Kidney (tissue), 14 donors: ENCODE data around the gene SLC36A2. TPM values are rescaled to one million over a fixed set of nuclear protein-coding genes. Genes with fewer than 3 reads are reported as not detected.

Experiments used
- DNase-seq, 5 donors: peaks; one replicate each; pipeline ENCODE4 v3.0.0-alpha.2; 2013 to 2020
- FAIRE-seq: peaks from 2 replicates; lab custom pipeline; 2012; peaks lifted over from hg19 to GRCh38; lab: Jason Lieb, UNC
- H3K27ac ChIP-seq, 2 donors: one replicate each; pipeline ENCODE4 v1.7.0; 2013; ENCODE audit warnings: low read depth in 2 of 2, low read length in 2 of 2, inconsistent platforms in 1 of 2
- H3K27me3 ChIP-seq: one replicate; pipeline ENCODE4 v1.7.1; 2013; ENCODE audit warnings: low read length, inconsistent platforms; ENCODE audit not compliant: control insufficient read depth, insufficient read depth
- H3K36me3 ChIP-seq, 3 donors: one replicate each; pipeline versions ENCODE4 v1.7.0 to v1.7.1; 2013; ENCODE audit warnings: low read length in 3 of 3, control low read depth in 1 of 3, inconsistent platforms in 1 of 3; ENCODE audit not compliant: insufficient read depth in 3 of 3, control insufficient read depth in 2 of 3
- H3K4me1 ChIP-seq, 3 donors: one replicate each; pipeline versions ENCODE4 v1.7.0 to v1.7.1; 2013; ENCODE audit warnings: low read length in 3 of 3, inconsistent platforms in 1 of 3, low read depth in 1 of 3; ENCODE audit not compliant: control insufficient read depth in 2 of 3, insufficient read depth in 2 of 3
- H3K4me3 ChIP-seq, 3 donors: one replicate each; pipeline versions ENCODE4 v1.7.0 to v1.8.1; 2013; ENCODE audit warnings: low read length in 3 of 3, control low read depth in 1 of 3, inconsistent platforms in 1 of 3
- H3K9ac ChIP-seq, 3 donors: one replicate each; pipeline versions ENCODE4 v1.7.0 to v1.7.1; 2013; ENCODE audit warnings: low read length in 3 of 3, control low read depth in 1 of 3, inconsistent platforms in 1 of 3
- H3K9me3 ChIP-seq, 3 donors: one replicate each; pipeline versions ENCODE4 v1.7.0 to v1.7.1; 2013; ENCODE audit warnings: low read length in 3 of 3, control low read depth in 1 of 3, inconsistent platforms in 1 of 3; ENCODE audit not compliant: control insufficient read depth in 2 of 3, insufficient read depth in 1 of 3
- intact Hi-C: fragments of 100-400 bp; cut with DNase I; formaldehyde crosslinking; loops from one replicate; pipeline ENCODE4 v1.11.1; 2022
- polyA plus RNA-seq: library from polyadenylated mRNA; stranded (reverse); fragments of 350-450 nt; fragmentation: Illumina TruSeq; extraction: RNeasy Lipid Tissue Mini Kit (QIAGEN cat#74804); gene quantifications from one replicate; pipeline ENCODE4 v1.2.3, GENCODE V29; 2014; ENCODE audit warnings: low read depth, low replicate concordance; ENCODE audit not compliant: insufficient read depth
- total RNA-seq: library from RNA; stranded (reverse); fragmentation: NEBNext Ultra II Directional; extraction: Animal tissue kit (Norgen Biotek cat#: 25700); gene quantifications from one replicate; pipeline ENCODE4 v1.2.1, GENCODE V29; 2021
- TF ChIP-seq, protein P1 (sequence below): IDR thresholded peaks from 3 replicates; pipeline ENCODE4 v1.5.1; 2012; ENCODE audit warnings: mild to moderate bottlenecking, moderate library complexity, borderline replicate concordance; ENCODE audit not compliant: insufficient read depth; ENCODE audit errors: extremely low read depth
- donor health status: control.
- donor health status: control.
- donor health status: control.
- donor health status: control.
- donor health status: control.
- donor health status: DM: yes; HTN: yes; CAD: no.
- donor health status: Normal renal cell carcinoma (clear cell type).

SLC36A2 gene
- total and polyA plus RNA-seq, 2 donors from 2014 or later = 1.8 to 46.2 TPM

DNA sequence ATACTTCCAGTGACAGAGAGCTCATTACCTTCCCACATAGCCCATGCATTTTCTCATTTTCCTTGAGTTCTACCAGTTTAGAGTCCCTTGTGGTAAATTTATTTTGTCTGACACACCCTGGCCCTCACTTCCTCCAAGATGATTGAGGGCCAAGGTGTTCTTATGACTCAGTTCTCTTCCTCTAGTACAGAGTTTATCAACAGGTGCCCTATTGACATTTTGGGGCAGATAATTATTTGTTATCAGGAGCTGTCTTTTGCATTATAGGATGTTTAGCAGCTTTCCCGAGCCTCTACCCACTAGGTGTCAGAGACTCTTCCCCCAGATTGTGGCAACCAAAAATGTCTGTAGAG is 50.9 kb downstream of the SLC36A2 start:
- H3K9me3 ChIP-seq = no peaks in the 10 kb centered on the region

GRCh38 chr5:151295791-151296477 is 51.4 kb downstream of the SLC36A2 start:
- H3K9me3 ChIP-seq = no peaks in the 10 kb centered on the region
- H3K27me3 ChIP-seq = no peaks in the 10 kb centered on the region
- H3K4me3 ChIP-seq = no peak overlapping the region
- no peak overlapping the region for H3K27ac ChIP-seq
- intact Hi-C loops = no loop called here
- no peaks in the 10 kb centered on the region for H3K36me3 ChIP-seq
- TF ChIP-seq, protein P1, sequence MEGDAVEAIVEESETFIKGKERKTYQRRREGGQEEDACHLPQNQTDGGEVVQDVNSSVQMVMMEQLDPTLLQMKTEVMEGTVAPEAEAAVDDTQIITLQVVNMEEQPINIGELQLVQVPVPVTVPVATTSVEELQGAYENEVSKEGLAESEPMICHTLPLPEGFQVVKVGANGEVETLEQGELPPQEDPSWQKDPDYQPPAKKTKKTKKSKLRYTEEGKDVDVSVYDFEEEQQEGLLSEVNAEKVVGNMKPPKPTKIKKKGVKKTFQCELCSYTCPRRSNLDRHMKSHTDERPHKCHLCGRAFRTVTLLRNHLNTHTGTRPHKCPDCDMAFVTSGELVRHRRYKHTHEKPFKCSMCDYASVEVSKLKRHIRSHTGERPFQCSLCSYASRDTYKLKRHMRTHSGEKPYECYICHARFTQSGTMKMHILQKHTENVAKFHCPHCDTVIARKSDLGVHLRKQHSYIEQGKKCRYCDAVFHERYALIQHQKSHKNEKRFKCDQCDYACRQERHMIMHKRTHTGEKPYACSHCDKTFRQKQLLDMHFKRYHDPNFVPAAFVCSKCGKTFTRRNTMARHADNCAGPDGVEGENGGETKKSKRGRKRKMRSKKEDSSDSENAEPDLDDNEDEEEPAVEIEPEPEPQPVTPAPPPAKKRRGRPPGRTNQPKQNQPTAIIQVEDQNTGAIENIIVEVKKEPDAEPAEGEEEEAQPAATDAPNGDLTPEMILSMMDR = no peak
- H3K4me1 ChIP-seq = no peaks in the 10 kb centered on the region
- no peak overlapping the region for H3K9ac ChIP-seq
- FAIRE-seq (no peak), DNase-seq (no peak)

More for the DNA sequence above, 50.9 kb downstream of the SLC36A2 start:
- no peaks in the 10 kb centered on the region for H3K4me1 ChIP-seq
- DNase-seq (no peak), FAIRE-seq (no peak)
- TF ChIP-seq, protein P1 = no peak
- intact Hi-C loops = no loop called here
- no peaks in the 10 kb centered on the region for H3K36me3 ChIP-seq
- no peaks in the 10 kb centered on the region for H3K27me3 ChIP-seq
- H3K9ac ChIP-seq = no peak overlapping the region
- no peak overlapping the region for H3K4me3 ChIP-seq
- H3K27ac ChIP-seq = no peak overlapping the region

DNA sequence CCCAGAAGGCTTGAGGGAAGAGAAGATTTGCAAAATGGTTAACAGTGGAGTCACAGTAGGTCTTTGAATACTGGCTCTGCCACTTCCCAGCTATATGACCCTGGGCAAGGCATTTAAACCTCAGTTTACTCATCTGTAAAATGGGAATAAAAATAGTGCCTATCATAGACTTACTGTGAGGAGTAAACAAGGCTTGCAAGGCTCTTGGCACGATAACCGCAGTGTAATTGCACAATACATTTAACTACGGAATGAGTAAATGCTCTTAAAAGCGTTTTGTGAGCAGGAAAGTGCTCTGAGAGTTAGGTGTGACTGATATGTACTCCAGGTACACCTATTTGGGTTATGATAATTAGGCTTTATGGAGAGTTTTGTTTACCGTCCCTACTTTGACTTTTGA is 52.2 kb downstream of the SLC36A2 start:
- Histone ChIP-seq H3K27ac (no peak overlapping the region), H3K36me3 (no peaks in the 10 kb centered on the region), H3K4me1 (no peaks in the 10 kb centered on the region), H3K4me3 (no peak overlapping the region), H3K9me3 (no peaks in the 10 kb centered on the region), H3K27me3 (no peaks in the 10 kb centered on the region), H3K9ac (no peak overlapping the region)
- intact Hi-C loops = no loop called here
- FAIRE-seq = no peak
- no peak for DNase-seq
- TF ChIP-seq, protein P1 = no peak

DNA sequence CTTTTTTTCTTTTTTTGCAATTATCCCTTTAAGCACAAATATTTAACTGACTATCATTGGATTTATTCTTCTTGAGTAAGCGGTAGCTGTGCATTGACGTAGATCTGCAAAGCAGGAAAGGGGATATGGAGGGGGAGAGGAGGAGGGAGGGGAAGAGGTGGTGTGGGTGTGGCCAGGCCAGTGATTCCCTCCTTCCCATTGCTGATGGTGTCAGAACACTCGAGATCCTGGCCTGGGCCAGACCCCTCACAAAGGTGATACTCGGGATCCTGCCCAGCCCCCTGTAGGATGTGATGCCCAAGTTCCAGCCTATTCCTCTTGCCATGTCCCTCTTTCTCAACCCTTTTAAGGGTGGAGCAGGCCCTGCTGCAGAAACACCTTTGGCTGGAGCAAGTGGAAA is 53.7 kb downstream of the SLC36A2 start:
- TF ChIP-seq, protein P1 = no peak
- DNase-seq = no peak
- no peak overlapping the region for H3K9ac ChIP-seq
- intact Hi-C loops = no loop called here
- no peaks in the 10 kb centered on the region for H3K4me1 ChIP-seq
- no peak for FAIRE-seq
- no peaks in the 10 kb centered on the region for H3K36me3 ChIP-seq
- H3K27me3 ChIP-seq = no peaks in the 10 kb centered on the region
- no peak overlapping the region for H3K27ac ChIP-seq
- H3K4me3 ChIP-seq = no peak overlapping the region
- H3K9me3 ChIP-seq = no peaks in the 10 kb centered on the region
